ENCODE data around the gene AKT3.
A peak's percentile ranks its signal among the peaks of the same experiment; 100 is the strongest.

Gene AKT3

DNA sequence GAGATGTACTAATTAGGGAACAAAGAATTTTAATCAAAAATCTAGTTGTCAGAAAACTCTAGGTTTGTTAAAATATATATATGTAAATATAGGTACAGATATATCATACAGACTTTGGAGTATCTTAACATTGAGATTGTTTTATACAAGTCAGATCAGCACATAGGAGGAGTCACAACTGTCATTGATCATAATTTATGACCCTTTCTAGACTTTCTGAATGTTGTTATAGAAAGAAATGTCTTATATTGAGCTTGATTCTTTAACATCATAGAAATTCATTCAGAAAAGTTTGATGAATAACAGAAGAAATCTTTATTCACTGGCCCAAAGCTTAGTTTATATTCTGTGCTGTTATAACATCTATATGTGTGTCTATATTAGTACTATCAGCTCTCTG is 408.4 kb downstream of the AKT3 start:
- H2BK5ac ChIP-seq (ENCODE audit: low read depth, low read length, poor library complexity), result no peak overlapping the region
- peaks cover 2 to 4% of the 10 kb centered on the region in 2 experiments for H3K4me1 ChIP-seq (ENCODE audit: control insufficient read depth in 1 of 2, insufficient read depth in 2 of 2, low read length in 2 of 2)
- no peak overlapping the region for H3K4ac ChIP-seq (ENCODE audit: low read depth, low read length)
- DNase-seq, result no peak
- no peak overlapping the region for H3K27ac ChIP-seq (ENCODE audit: low read depth, low read length)
- H2BK120ac ChIP-seq (ENCODE audit: insufficient read depth, low read length, poor library complexity), result no peak overlapping the region
- H3K79me2 ChIP-seq (ENCODE audit: control insufficient read depth, insufficient read depth, low read length, poor library complexity), result no peaks in the 10 kb centered on the region
- no peak overlapping the region for H4K12ac ChIP-seq (ENCODE audit: low read depth, low read length)
- no peak overlapping the region for H2AK5ac ChIP-seq (ENCODE audit: low read length)
- H3K27me3 ChIP-seq (ENCODE audit: insufficient read depth, low read length), result no peaks in the 10 kb centered on the region
- H3K18ac ChIP-seq (ENCODE audit: low read length), result no peak overlapping the region
- H2BK12ac ChIP-seq (ENCODE audit: low read length), result no peak overlapping the region
- H4K91ac ChIP-seq (ENCODE audit: low read depth, low read length), result no peak overlapping the region
- H2AFZ ChIP-seq (ENCODE audit: insufficient read depth, low read length, poor library complexity), result no peak overlapping the region
- H4K8ac ChIP-seq (ENCODE audit: low read depth, low read length), result no peak overlapping the region
- H3K14ac ChIP-seq (ENCODE audit: low read length), result no peak overlapping the region
- no peak overlapping the region for H3K9ac ChIP-seq (ENCODE audit: low read length)
- no peaks in the 10 kb centered on the region for H3K79me1 ChIP-seq (ENCODE audit: low read length)
- H3K36me3 ChIP-seq (ENCODE audit: control insufficient read depth in 1 of 2, insufficient read depth in 2 of 2, low read length in 2 of 2), result peaks cover 0 to 2% of the 10 kb centered on the region in 2 experiments
- no peak overlapping the region for H3K4me3 ChIP-seq (ENCODE audit: low read depth, low read length)
- no peak overlapping the region for H3K23ac ChIP-seq (ENCODE audit: low read length)
- no peak overlapping the region for H3K4me2 ChIP-seq (ENCODE audit: low read length)
- no peaks in the 10 kb centered on the region for H3K9me3 ChIP-seq (ENCODE audit: insufficient read depth, low read depth, low read length)

GRCh38 chr1:243440406-243440805 is 409.6 kb downstream of the AKT3 start:
- H2AK5ac ChIP-seq (ENCODE audit: low read length), result no peak overlapping the region
- no peak overlapping the region for H2AFZ ChIP-seq (ENCODE audit: insufficient read depth, low read length, poor library complexity)
- H2BK5ac ChIP-seq (ENCODE audit: low read depth, low read length, poor library complexity), result no peak overlapping the region
- no peak overlapping the region for H3K4me2 ChIP-seq (ENCODE audit: low read length)
- no peak overlapping the region for H2BK120ac ChIP-seq (ENCODE audit: insufficient read depth, low read length, poor library complexity)
- no peak overlapping the region for H3K9ac ChIP-seq (ENCODE audit: low read length)
- no peak overlapping the region for H3K18ac ChIP-seq (ENCODE audit: low read length)
- no peak overlapping the region for H3K23ac ChIP-seq (ENCODE audit: low read length)
- peak; percentile 58 to 76 for DNase-seq
- H3K36me3 ChIP-seq (ENCODE audit: control insufficient read depth in 1 of 2, insufficient read depth in 2 of 2, low read length in 2 of 2), result no peaks in the 10 kb centered on the region
- H3K14ac ChIP-seq (ENCODE audit: low read length), result no peak overlapping the region
- no CpG with 5 or more reads among the region's 2 CpGs for WGBS (ENCODE audit: extremely low coverage, insufficient coverage, insufficient read length)
- H3K27ac ChIP-seq (ENCODE audit: low read depth, low read length), result no peak overlapping the region
- H4K12ac ChIP-seq (ENCODE audit: low read depth, low read length), result no peak overlapping the region
- H3K27me3 ChIP-seq (ENCODE audit: insufficient read depth, low read length), result no peaks in the 10 kb centered on the region
- H3K4me3 ChIP-seq (ENCODE audit: low read depth, low read length), result no peak overlapping the region
- no peak overlapping the region for H4K8ac ChIP-seq (ENCODE audit: low read depth, low read length)
- H4K91ac ChIP-seq (ENCODE audit: low read depth, low read length), result no peak overlapping the region
- no peaks in the 10 kb centered on the region for H3K79me1 ChIP-seq (ENCODE audit: low read length)
- H3K79me2 ChIP-seq (ENCODE audit: control insufficient read depth, insufficient read depth, low read length, poor library complexity), result no peaks in the 10 kb centered on the region
- peaks cover 2 to 4% of the 10 kb centered on the region in 2 experiments for H3K4me1 ChIP-seq (ENCODE audit: control insufficient read depth in 1 of 2, insufficient read depth in 2 of 2, low read length in 2 of 2)
- no peak overlapping the region for H2BK12ac ChIP-seq (ENCODE audit: low read length)
- H3K4ac ChIP-seq (ENCODE audit: low read depth, low read length), result no peak overlapping the region
- H3K9me3 ChIP-seq (ENCODE audit: insufficient read depth, low read depth, low read length), result no peaks in the 10 kb centered on the region

DNA sequence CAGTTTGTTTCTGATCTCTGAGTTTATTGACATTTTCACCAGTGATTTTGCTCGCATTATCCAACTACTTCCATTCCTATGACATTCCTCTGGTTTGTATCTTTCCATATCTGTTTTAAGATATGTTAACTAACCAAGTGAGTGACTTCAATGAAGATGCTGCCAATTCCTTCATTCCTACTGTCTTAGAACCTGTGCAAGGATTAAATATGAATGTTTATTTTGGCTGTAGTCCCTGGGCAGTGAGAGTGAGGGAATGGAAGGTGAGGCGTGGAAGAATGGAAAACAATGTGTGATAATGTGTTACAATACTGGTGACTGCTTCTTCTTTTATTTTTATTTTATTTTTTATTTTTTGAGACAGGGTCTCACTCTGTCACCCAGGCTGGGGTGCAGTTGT is 411.2 kb downstream of the AKT3 start:
- H2BK120ac ChIP-seq (ENCODE audit: insufficient read depth, low read length, poor library complexity), result no peak overlapping the region
- H2AK5ac ChIP-seq (ENCODE audit: low read length), result no peak overlapping the region
- H3K14ac ChIP-seq (ENCODE audit: low read length), result no peak overlapping the region
- H4K91ac ChIP-seq (ENCODE audit: low read depth, low read length), result no peak overlapping the region
- H2AFZ ChIP-seq (ENCODE audit: insufficient read depth, low read length, poor library complexity), result no peak overlapping the region
- no peak for DNase-seq
- no peak overlapping the region for H3K18ac ChIP-seq (ENCODE audit: low read length)
- H3K9ac ChIP-seq (ENCODE audit: low read length), result no peak overlapping the region
- no peak overlapping the region for H4K12ac ChIP-seq (ENCODE audit: low read depth, low read length)
- WGBS (ENCODE audit: extremely low coverage, insufficient coverage, insufficient read length), result no CpG with 5 or more reads among the region's 2 CpGs
- H4K8ac ChIP-seq (ENCODE audit: low read depth, low read length), result no peak overlapping the region
- peaks cover 2 to 4% of the 10 kb centered on the region in 2 experiments for H3K4me1 ChIP-seq (ENCODE audit: control insufficient read depth in 1 of 2, insufficient read depth in 2 of 2, low read length in 2 of 2)
- H3K9me3 ChIP-seq (ENCODE audit: insufficient read depth, low read depth, low read length), result no peaks in the 10 kb centered on the region
- H3K27me3 ChIP-seq (ENCODE audit: insufficient read depth, low read length), result no peaks in the 10 kb centered on the region
- H3K23ac ChIP-seq (ENCODE audit: low read length), result no peak overlapping the region
- no peak overlapping the region for H2BK5ac ChIP-seq (ENCODE audit: low read depth, low read length, poor library complexity)
- H3K4ac ChIP-seq (ENCODE audit: low read depth, low read length), result no peak overlapping the region
- H3K36me3 ChIP-seq (ENCODE audit: control insufficient read depth in 1 of 2, insufficient read depth in 2 of 2, low read length in 2 of 2), result no peaks in the 10 kb centered on the region
- no peak overlapping the region for H2BK12ac ChIP-seq (ENCODE audit: low read length)
- no peak overlapping the region for H3K4me3 ChIP-seq (ENCODE audit: low read depth, low read length)
- H3K79me1 ChIP-seq (ENCODE audit: low read length), result no peaks in the 10 kb centered on the region
- no peaks in the 10 kb centered on the region for H3K79me2 ChIP-seq (ENCODE audit: control insufficient read depth, insufficient read depth, low read length, poor library complexity)
- no peak overlapping the region for H3K4me2 ChIP-seq (ENCODE audit: low read length)
- no peak overlapping the region for H3K27ac ChIP-seq (ENCODE audit: low read depth, low read length)
